ENCODE results near the gene ZMIZ2.
"Not testable (repeated sequence)": the region's sequence is repeated elsewhere in the genome, so short reads cannot be mapped to it uniquely, and the experiment has no call there.

ZMIZ2 gene

DNA sequence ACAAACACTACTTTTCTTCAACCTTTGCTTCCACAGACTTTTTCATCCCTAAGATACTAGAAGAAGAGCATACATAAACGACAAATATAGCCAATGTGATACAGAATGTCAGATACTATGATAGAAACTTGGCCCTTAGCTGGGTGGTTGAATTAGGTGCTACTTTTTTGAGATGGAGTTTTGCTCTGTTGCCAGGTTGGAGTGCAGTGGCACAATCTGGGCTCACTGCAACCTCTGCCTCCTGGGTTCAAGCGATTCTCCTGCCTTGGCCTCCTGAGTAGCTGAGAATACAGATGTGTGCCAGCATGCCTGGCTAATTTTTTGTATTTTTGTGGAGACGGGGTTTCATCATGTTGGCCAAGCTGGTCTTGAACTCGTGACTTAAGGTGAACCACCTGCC lies 51.3 kb downstream of the ZMIZ2 start:
- peaks cover 57% of the 10 kb centered on the region for H3K79me2 ChIP-seq (ENCODE audit: low read length)
- H3K4me2 ChIP-seq (ENCODE audit: low read length) = no peak overlapping the region
- no peak overlapping the region for H3K27ac ChIP-seq (ENCODE audit: low read length)
- no peak overlapping the region for H3K4me3 ChIP-seq (ENCODE audit: low read length)
- no peak overlapping the region for H3K9ac ChIP-seq (ENCODE audit: low read length)
- TF ChIP-seq EZH2phosphoT487 (IDR thresholded peaks at IDR 0.05; ENCODE audit: low read depth) = no peak
- TF ChIP-seq, protein P1, sequence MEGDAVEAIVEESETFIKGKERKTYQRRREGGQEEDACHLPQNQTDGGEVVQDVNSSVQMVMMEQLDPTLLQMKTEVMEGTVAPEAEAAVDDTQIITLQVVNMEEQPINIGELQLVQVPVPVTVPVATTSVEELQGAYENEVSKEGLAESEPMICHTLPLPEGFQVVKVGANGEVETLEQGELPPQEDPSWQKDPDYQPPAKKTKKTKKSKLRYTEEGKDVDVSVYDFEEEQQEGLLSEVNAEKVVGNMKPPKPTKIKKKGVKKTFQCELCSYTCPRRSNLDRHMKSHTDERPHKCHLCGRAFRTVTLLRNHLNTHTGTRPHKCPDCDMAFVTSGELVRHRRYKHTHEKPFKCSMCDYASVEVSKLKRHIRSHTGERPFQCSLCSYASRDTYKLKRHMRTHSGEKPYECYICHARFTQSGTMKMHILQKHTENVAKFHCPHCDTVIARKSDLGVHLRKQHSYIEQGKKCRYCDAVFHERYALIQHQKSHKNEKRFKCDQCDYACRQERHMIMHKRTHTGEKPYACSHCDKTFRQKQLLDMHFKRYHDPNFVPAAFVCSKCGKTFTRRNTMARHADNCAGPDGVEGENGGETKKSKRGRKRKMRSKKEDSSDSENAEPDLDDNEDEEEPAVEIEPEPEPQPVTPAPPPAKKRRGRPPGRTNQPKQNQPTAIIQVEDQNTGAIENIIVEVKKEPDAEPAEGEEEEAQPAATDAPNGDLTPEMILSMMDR (IDR thresholded peaks at IDR 0.05; ENCODE audit: low read depth, low read length) = no peak
- peaks cover 50% of the 10 kb centered on the region for H4K20me1 ChIP-seq (ENCODE audit: insufficient read depth, low read length)
- peaks cover 18% of the 10 kb centered on the region for H3K4me1 ChIP-seq (ENCODE audit: low read length)
- peaks cover 57% of the 10 kb centered on the region for H3K36me3 ChIP-seq (replicated peaks; ENCODE audit: low read depth, low read length)
- no peaks in the 10 kb centered on the region for H3K27me3 ChIP-seq (ENCODE audit: low read depth, low read length)
- H3K9me3 ChIP-seq (ENCODE audit: insufficient read depth, low read length) = no peaks in the 10 kb centered on the region
- H2AFZ ChIP-seq (ENCODE audit: low read depth, low read length) = no peak overlapping the region

DNA sequence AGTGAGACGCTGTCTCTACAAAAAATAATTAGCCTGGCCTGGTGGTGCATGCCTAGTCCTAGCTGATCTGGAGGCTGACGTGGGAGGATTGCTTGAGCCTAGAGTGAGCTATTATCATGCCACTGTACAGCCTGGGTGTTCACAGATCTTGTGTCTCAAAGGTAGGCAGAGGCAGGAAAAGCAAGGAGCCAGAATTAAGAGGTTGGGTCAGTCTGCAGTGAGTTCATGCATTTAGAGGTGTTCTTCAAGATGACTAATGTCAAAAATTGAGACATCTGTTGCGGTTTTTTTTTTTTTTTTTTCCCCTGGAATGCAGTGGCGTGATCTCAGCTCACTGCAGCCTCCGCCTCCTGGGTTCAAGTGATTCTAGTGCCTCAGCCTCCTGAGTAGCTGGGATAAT lies 53.2 kb downstream of the ZMIZ2 start:
- Histone ChIP-seq H3K27ac (ENCODE audit: low read length) (no peak overlapping the region), H4K20me1 (ENCODE audit: insufficient read depth, low read length) (peaks cover 50% of the 10 kb centered on the region)

DNA sequence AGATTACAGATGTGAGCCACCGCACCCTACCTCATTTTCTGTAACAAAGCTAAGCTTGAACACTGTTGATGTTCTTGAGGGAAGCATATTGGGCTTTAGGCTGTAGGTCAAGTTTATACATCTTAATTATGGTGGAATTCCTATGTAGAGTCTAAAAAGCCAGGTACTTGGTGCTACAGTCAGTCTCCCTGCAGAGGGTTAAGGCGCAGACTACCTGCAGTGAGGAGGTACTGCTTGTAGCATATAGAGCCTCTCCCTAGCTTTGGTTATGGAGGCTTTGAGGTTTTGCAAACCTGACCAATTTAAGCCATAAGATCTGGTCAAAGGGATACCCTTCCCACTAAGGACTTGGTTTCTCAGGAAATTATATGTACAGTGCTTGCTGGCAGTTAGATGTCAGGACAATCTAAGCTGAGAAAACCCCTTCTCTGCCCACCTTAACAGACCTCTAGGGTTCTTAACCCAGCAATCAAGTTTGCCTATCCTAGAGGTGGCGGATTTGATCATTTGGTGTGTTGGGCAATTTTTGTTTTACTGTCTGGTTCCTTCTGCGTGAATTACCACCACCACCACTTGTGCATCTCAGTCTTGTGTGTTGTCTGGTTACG lies 53.9 kb downstream of the ZMIZ2 start:
- peaks cover 14% of the 10 kb centered on the region for H3K4me1 ChIP-seq (ENCODE audit: low read length)
- H3K9me3 ChIP-seq (ENCODE audit: insufficient read depth, low read length) = no peaks in the 10 kb centered on the region
- no peak overlapping the region for H2AFZ ChIP-seq (ENCODE audit: low read depth, low read length)
- H3K9ac ChIP-seq (ENCODE audit: low read length) = no peak overlapping the region
- H3K36me3 ChIP-seq (replicated peaks; ENCODE audit: low read depth, low read length) = peaks cover 52% of the 10 kb centered on the region
- TF ChIP-seq, protein P1 (IDR thresholded peaks at IDR 0.05; ENCODE audit: low read depth, low read length) = no peak
- no peak for TF ChIP-seq EZH2phosphoT487 (IDR thresholded peaks at IDR 0.05; ENCODE audit: low read depth)
- no peak overlapping the region for H3K27ac ChIP-seq (ENCODE audit: low read length)
- peaks cover 48% of the 10 kb centered on the region for H4K20me1 ChIP-seq (ENCODE audit: insufficient read depth, low read length)
- no peaks in the 10 kb centered on the region for H3K27me3 ChIP-seq (ENCODE audit: low read depth, low read length)
- no peak overlapping the region for H3K4me3 ChIP-seq (ENCODE audit: low read length)
- H3K79me2 ChIP-seq (ENCODE audit: low read length) = peaks cover 34% of the 10 kb centered on the region
- no peak overlapping the region for H3K4me2 ChIP-seq (ENCODE audit: low read length)

More for the DNA sequence above, 53.2 kb downstream of the ZMIZ2 start:
- TF ChIP-seq, protein P1 (IDR thresholded peaks at IDR 0.05; ENCODE audit: low read depth, low read length) = no peak
- no peak for TF ChIP-seq EZH2phosphoT487 (IDR thresholded peaks at IDR 0.05; ENCODE audit: low read depth)
- H2AFZ ChIP-seq (ENCODE audit: low read depth, low read length) = no peak overlapping the region
- peaks cover 41% of the 10 kb centered on the region for H3K79me2 ChIP-seq (ENCODE audit: low read length)
- no peak overlapping the region for H3K4me3 ChIP-seq (ENCODE audit: low read length)
- no peaks in the 10 kb centered on the region for H3K9me3 ChIP-seq (ENCODE audit: insufficient read depth, low read length)
- no peak overlapping the region for H3K9ac ChIP-seq (ENCODE audit: low read length)
- H3K4me1 ChIP-seq (ENCODE audit: low read length) = peaks cover 14% of the 10 kb centered on the region
- H3K4me2 ChIP-seq (ENCODE audit: low read length) = no peak overlapping the region
- H3K36me3 ChIP-seq (replicated peaks; ENCODE audit: low read depth, low read length) = peaks cover 57% of the 10 kb centered on the region
- no peaks in the 10 kb centered on the region for H3K27me3 ChIP-seq (ENCODE audit: low read depth, low read length)

DNA sequence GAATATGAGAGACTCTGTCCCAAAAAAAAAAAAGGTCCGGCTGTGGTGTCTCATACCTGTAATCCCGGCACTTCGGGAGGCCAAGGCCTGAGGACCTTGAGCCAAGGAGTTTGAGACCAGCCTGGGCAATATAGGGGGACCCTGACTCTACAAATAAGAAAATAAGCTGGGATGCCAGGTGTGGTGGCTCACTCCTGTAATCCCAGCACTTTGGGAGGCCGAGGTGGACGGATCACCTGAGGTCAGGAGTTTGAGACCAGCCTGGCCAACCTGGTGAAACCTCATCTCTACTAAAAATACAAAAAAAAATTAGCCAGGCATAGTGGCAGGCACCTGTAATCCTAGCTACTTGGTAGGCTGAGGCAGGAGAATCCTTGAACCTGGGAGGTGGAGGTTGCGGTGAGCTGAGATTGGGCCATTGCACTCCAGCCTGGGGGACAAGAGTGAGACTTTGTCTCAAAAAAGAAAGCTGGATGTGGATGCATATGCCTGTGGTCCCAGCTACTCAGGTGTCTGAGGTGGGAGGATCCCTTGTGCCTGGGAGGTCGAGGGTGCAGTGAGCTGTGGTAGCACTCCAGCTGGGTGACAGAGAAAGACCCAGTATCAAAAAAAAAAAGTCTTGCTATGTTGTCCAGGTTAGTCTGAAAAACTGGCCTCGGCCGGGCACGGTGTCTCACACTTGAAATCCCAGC lies 55.3 kb downstream of the ZMIZ2 start:
- H2AFZ ChIP-seq (ENCODE audit: low read depth, low read length); H3K4me3 ChIP-seq (ENCODE audit: low read length); H3K27ac ChIP-seq (ENCODE audit: low read length); H3K9ac ChIP-seq (ENCODE audit: low read length); H3K4me2 ChIP-seq (ENCODE audit: low read length); H3K27me3 ChIP-seq (ENCODE audit: low read depth, low read length); H3K9me3 ChIP-seq (ENCODE audit: insufficient read depth, low read length); H3K4me1 ChIP-seq (ENCODE audit: low read length): not testable (repeated sequence)
- peaks cover 39% of the 10 kb centered on the region for H3K36me3 ChIP-seq (replicated peaks; ENCODE audit: low read depth, low read length)
- peaks cover 20% of the 10 kb centered on the region for H3K79me2 ChIP-seq (ENCODE audit: low read length)
- peaks cover 33% of the 10 kb centered on the region for H4K20me1 ChIP-seq (ENCODE audit: insufficient read depth, low read length)

Data from OCI-LY3 (cell line).